MM.1S (cell line): ENCODE data around the gene BDKRB1.

Source experiments
- DNase-seq: peaks from one replicate; pipeline ENCODE4 v3.0.0-alpha.2; 2015
- H2AFZ ChIP-seq: fragments of 300-600 bp; sonication (generic); 2 replicates; pipeline ENCODE4 v1.6.0; 2016; ENCODE audit warnings: antibody characterized with exemption, low read length
- H3F3A ChIP-seq: fragments of 300-600 bp; sonication (generic); 2 replicates; pipeline ENCODE4 v1.6.1; 2016; ENCODE audit warnings: mild to moderate bottlenecking, antibody characterized with exemption, low read length, moderate library complexity, mixed read lengths; ENCODE audit not compliant: insufficient read depth
- H3K27ac ChIP-seq: fragments of 300-600 bp; sonication (generic); 2 replicates; pipeline ENCODE4 v1.5.1; 2016; ENCODE audit warnings: mild to moderate bottlenecking, low read length
- H3K27me3 ChIP-seq: fragments of 300-600 bp; sonication (generic); replicated peaks from 2 replicates; pipeline ENCODE4 v1.6.0; 2016; ENCODE audit warnings: low read length; ENCODE audit not compliant: insufficient read depth
- H3K36me3 ChIP-seq: fragments of 300-600 bp; sonication (generic); replicated peaks from 2 replicates; pipeline ENCODE4 v1.6.1; 2016; ENCODE audit warnings: mild to moderate bottlenecking, low read length, mixed read lengths; ENCODE audit not compliant: insufficient read depth
- H3K4me1 ChIP-seq: fragments of 300-600 bp; sonication (generic); 2 replicates; pipeline ENCODE4 v1.6.1; 2016; ENCODE audit warnings: low read length, mixed read lengths
- H3K4me2 ChIP-seq: fragments of 300-600 bp; sonication (generic); 2 replicates; pipeline ENCODE4 v1.6.0; 2016; ENCODE audit warnings: low read depth, low read length
- H3K4me3 ChIP-seq: fragments of 300-600 bp; sonication (generic); 2 replicates; pipeline ENCODE4 v1.5.1; 2016; ENCODE audit warnings: low read length, mixed read lengths
- H3K79me2 ChIP-seq: fragments of 300-600 bp; sonication (generic); 2 replicates; pipeline ENCODE4 v1.6.1; 2016; ENCODE audit warnings: mixed run types, low read length, mixed read lengths
- H3K9ac ChIP-seq: fragments of 300-600 bp; sonication (generic); 2 replicates; pipeline ENCODE4 v1.6.1; 2016; ENCODE audit warnings: low read length, mixed read lengths
- H3K9me2 ChIP-seq: fragments of 300-600 bp; sonication (generic); replicated peaks from 2 replicates; pipeline ENCODE4 v1.6.1; 2016; ENCODE audit warnings: mild to moderate bottlenecking, low read length, mixed read lengths; ENCODE audit not compliant: insufficient read depth
- H3K9me3 ChIP-seq: fragments of 300-600 bp; sonication (generic); replicated peaks from 2 replicates; pipeline ENCODE4 v1.6.1; 2016; ENCODE audit warnings: mild to moderate bottlenecking, low read length, mixed read lengths; ENCODE audit not compliant: insufficient read depth
- H4K20me1 ChIP-seq: fragments of 300-600 bp; sonication (generic); 2 replicates; pipeline ENCODE4 v1.6.1; 2016; ENCODE audit warnings: mild to moderate bottlenecking, low read length, moderate library complexity, mixed read lengths; ENCODE audit not compliant: insufficient read depth
- EZH2 ChIP-seq: fragments of 300-600 bp; sonication (generic); optimal IDR thresholded peaks from 2 replicates; pipeline ENCODE3; 2017; ENCODE audit warnings: low read depth, mild to moderate bottlenecking, antibody characterized with exemption, low read length, mixed read lengths
- EZH2phosphoT487 ChIP-seq: fragments of 300-600 bp; sonication (generic); IDR thresholded peaks from 2 replicates; pipeline ENCODE4 v1.6.1; 2018; ENCODE audit warnings: antibody characterized with exemption, low read length
- TF ChIP-seq, protein P1 (sequence below): fragments of 300-600 bp; sonication (generic); IDR thresholded peaks from 2 replicates; pipeline ENCODE4 v1.5.1; 2016; ENCODE audit warnings: antibody characterized with exemption, low read length, mixed read lengths

The BDKRB1 gene

DNA sequence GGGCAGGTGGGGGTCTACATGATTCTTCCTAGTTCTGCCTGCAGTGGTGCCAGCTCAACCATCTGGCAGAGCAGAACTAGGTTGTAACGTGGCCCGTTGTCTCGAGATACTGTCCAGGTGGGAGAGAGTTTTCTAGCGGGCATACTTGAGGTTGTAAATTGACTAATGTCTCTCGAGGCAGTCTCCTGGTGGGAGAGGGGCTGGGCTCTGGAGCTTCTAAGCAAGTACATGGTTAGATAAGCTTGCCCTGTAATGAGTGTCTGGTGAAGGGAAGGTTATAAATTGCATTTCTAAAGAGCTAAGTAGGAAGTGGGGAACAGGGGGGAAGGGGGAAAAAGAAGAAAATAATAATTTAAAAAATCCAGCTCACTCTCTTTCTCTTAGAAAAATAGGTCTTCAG lies 18.1 kb downstream of the BDKRB1 start:
- Histone ChIP-seq H3K79me2 (no peaks in the 10 kb centered on the region), H3K9me3 (no peaks in the 10 kb centered on the region), H4K20me1 (no peaks in the 10 kb centered on the region), H3K36me3 (no peaks in the 10 kb centered on the region), H3K4me2 (no peak overlapping the region), H3K4me3 (no peak overlapping the region), H2AFZ (no peak overlapping the region), H3K4me1 (no peaks in the 10 kb centered on the region), H3K27me3 (no peaks in the 10 kb centered on the region), H3K9me2 (no peaks in the 10 kb centered on the region), H3K9ac (no peak overlapping the region), H3F3A (no peaks in the 10 kb centered on the region), H3K27ac (no peak overlapping the region)
- TF ChIP-seq EZH2: no peak
- TF ChIP-seq, protein P1, sequence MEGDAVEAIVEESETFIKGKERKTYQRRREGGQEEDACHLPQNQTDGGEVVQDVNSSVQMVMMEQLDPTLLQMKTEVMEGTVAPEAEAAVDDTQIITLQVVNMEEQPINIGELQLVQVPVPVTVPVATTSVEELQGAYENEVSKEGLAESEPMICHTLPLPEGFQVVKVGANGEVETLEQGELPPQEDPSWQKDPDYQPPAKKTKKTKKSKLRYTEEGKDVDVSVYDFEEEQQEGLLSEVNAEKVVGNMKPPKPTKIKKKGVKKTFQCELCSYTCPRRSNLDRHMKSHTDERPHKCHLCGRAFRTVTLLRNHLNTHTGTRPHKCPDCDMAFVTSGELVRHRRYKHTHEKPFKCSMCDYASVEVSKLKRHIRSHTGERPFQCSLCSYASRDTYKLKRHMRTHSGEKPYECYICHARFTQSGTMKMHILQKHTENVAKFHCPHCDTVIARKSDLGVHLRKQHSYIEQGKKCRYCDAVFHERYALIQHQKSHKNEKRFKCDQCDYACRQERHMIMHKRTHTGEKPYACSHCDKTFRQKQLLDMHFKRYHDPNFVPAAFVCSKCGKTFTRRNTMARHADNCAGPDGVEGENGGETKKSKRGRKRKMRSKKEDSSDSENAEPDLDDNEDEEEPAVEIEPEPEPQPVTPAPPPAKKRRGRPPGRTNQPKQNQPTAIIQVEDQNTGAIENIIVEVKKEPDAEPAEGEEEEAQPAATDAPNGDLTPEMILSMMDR: no peak
- TF ChIP-seq EZH2phosphoT487: no peak
- DNase-seq: no peak

DNA sequence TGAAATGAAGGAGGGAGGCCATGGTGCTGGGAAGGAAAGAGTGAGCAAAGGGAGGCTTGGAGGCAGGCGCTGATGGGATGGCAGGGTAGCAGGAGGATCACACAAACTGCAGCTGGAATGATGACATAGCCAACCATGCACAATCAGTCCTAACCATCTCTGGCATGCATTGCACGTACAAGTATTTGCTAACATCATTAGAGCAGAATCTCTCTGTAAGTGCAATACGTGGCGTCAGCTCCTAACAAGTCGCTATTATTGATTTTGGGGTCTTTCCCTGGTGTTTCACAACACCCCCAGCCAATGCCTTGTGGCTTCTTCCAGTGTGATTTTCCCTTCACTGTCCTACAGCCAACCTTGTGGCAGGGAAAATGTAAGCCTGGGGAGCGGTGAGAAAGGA lies 18.5 kb downstream of the BDKRB1 start:
- no peaks in the 10 kb centered on the region for H3K9me2 ChIP-seq
- H3K27me3 ChIP-seq: no peaks in the 10 kb centered on the region
- H3K4me1 ChIP-seq: no peaks in the 10 kb centered on the region
- no peaks in the 10 kb centered on the region for H4K20me1 ChIP-seq
- H3F3A ChIP-seq: no peaks in the 10 kb centered on the region
- no peaks in the 10 kb centered on the region for H3K36me3 ChIP-seq
- no peak overlapping the region for H3K9ac ChIP-seq
- H2AFZ ChIP-seq: no peak overlapping the region
- no peak overlapping the region for H3K27ac ChIP-seq
- no peaks in the 10 kb centered on the region for H3K79me2 ChIP-seq
- H3K4me2 ChIP-seq: no peak overlapping the region
- H3K9me3 ChIP-seq: no peaks in the 10 kb centered on the region
- DNase-seq: no peak
- H3K4me3 ChIP-seq: no peak overlapping the region
- TF ChIP-seq EZH2phosphoT487 (no peak), EZH2 (no peak)
- TF ChIP-seq, protein P1: no peak

DNA sequence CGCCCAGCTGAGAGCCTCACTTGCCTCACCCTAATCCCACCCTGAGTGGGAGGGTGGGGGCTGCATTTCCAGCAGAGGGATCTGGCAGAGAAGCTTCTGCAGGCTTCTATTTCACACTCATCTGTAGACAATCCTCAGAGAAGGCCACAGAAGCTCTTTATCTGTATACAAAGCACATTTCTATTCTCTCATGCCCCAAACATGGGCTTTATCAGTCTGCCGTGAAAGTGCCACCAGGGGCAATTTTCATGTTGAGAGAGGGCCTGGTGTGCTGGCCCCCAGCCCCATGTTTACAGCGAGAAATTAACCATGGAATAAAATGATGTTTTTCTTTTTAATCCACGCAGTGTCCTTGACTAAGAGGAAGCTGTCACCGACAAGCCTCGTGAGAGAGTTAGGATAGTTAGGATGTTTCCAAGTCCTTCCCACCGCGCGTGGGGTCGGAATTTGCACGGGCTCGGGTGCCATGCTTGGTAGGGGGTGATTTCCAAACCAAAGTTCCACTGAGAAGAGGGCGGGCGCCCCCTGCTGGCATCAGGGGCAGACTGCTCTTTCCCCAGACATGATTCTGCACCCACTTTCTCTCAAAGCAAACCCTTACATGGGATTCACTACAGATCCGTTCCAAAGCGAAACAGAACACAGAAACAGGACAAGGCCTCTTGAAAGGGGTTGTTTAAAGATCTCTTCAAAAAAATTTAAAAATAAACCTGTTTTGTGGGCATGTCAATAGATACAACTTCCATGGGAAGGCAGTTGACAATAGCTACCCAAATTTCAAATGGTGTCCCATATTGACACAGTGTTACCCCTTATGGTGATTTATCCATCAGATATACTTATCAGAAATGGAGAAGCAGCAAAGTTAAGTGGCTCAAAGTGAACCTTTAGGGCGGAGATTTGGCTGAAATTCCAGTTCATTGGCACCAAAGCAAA lies 19.4 kb downstream of the BDKRB1 start:
- Histone ChIP-seq H3K4me2 (no peak overlapping the region), H3K9ac (no peak overlapping the region)

More for the DNA sequence above, 19.4 kb downstream of the BDKRB1 start:
- no peak for TF ChIP-seq EZH2phosphoT487
- no peak for TF ChIP-seq EZH2
- TF ChIP-seq, protein P1: peak; percentile 66
- H3K79me2 ChIP-seq: no peaks in the 10 kb centered on the region
- no peaks in the 10 kb centered on the region for H3K9me2 ChIP-seq
- H3K36me3 ChIP-seq: no peaks in the 10 kb centered on the region
- no peaks in the 10 kb centered on the region for H4K20me1 ChIP-seq
- no peak overlapping the region for H3K4me3 ChIP-seq
- H3K27me3 ChIP-seq: no peaks in the 10 kb centered on the region
- H3K9me3 ChIP-seq: no peaks in the 10 kb centered on the region
- peak; percentile 35 for DNase-seq
- H2AFZ ChIP-seq: no peak overlapping the region
- no peaks in the 10 kb centered on the region for H3F3A ChIP-seq
- no peaks in the 10 kb centered on the region for H3K4me1 ChIP-seq
- no peak overlapping the region for H3K27ac ChIP-seq
